Measurements from ENCODE around the gene INAFM2.
A peak's percentile ranks its signal among the peaks of the same experiment; 100 is the strongest.

The INAFM2 gene

DNA sequence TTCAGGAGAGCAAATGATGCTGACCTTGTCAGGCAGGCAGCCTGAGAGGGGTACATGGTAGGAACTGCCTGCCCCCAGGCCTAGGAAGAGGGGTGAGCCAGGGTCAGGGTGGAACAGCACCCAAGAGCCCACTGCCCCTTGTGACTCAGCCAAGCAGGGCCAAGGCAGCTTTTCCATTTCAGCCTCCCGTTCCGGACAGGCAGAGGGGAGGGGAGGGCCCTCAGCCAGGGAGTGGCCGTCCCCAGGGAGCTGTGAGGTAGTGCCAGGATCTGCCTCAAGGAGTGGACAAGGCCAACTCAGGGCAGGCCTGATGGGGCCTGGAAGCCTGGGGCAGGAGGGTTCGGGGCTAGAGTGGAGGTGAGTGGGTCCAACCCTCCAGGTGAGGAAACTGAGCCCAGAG is 35.5 kb upstream of the INAFM2 start:
- no peak for DNase-seq

DNA sequence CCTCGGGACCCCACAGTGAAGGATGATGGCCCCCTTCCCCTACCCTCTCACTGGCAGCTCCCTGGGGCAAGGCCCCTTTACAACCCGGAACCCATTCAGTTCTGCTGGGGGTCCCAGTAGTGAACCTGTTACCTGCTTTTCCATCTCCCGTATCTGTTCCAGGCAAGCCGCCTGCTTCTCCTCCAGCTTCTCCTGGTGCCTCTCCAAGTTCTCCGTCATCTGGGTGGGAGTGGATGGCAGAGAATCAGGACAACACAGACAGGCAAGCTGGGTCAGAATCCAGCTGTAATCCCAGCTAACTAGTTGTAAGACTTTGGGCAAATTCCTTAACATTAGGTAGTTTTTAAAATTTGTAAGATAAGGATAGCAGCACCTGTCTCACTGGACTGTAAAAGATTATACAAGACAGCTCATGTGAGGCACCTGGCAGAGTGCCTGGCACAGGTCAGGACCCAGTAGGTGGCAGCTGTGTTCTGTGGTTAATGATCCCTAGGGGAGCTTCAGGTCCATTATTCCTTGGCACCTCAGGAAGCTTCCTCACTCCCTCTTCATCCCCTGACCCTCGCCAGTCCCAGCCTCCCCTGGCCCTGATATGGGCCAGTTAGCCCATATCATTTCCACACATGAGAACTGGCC is 34.2 kb upstream of the INAFM2 start:
- DNase-seq, result no peak

DNA sequence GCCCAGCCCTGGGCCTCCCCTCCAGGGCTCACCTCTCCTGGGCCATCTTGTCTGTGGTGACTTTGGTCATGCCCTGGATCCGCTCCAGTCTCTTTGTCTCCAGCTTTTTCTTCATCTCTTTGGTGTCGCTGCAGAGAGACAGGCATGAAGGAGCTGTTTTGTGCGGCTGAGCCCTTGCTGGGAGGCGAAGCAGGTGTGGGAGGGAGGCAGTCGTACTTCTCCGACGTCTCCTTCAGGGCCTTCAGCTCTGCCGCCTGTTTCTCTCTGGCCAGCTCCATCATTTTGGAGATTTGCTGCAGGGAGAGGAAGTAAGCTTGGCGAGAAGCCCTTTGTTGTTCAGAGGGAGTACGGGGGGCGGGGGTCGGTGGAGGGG is 33.0 kb upstream of the INAFM2 start:
- DNase-seq, result no peak

DNA sequence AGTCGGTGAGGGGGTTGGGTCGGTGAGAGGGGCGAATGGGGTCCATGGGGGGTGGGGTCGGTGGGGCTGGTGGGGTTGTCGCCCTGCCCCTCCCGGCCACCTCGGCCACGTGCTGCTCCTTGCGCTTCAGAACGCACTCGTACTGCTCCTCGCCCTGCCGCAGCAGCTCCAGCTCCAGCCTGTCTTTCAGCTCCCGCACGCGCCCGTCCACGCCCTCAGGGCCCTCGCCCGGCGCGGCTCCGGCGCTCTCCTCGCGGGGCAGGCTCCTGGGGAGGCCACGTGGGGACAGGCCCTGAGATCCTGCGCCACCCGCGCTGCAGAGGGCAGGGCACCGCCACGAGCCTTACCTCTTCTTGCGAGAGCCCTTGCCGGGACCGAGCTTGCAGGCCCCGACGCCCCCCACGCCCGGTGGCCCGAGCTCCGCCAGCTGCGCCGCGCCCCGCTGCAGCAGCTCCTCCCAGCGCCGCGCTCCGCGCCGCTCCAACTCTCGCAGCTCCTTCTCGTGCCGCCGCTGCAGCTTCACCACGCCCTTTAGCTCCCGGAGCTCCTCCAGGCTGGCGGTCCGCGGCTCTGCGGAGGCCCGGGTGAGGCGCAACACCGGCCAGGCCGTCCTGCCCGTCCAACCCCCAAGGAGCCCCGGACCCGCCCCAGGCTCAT is 32.4 kb upstream of the INAFM2 start:
- no peak for DNase-seq

DNA sequence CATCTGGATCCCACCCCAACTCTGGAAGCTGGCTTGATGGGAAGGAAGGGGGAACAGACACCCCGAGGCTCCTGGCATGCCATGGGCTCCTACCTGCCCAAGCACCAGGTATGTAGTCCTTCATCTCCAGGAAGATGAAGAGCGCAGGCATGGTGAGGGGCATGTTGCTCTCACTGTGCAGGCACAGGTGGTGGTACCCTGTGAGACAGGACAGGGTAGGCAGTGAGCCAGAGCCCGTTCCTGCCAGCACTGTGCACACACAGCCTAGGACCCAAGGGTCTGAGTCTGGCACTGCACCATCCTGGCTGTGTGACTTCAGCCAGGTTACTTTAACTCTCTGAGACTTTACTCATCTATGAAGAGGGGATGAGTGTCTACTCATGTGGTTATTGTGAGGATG is 31.2 kb upstream of the INAFM2 start:
- no peak for DNase-seq

DNA sequence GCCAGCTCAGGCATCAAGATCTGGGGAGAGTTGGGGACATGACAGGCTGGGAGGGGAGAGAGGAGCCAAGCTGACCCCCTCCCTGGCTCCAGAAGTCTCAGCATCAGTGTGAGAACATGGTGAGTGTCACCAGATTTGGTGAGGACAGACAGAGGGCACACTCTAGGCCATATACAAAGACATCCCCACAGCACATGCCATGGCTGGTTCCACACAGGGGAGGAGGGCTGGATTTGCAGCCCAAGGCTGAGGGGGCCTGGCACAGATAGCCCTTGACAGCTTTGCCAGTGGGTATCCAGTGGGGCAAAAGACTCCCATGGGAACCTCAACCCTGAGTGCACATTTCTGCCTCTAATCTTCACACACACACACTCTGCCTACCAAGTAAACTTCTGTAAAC is 30.5 kb upstream of the INAFM2 start:
- DNase-seq, result no peak

DNA sequence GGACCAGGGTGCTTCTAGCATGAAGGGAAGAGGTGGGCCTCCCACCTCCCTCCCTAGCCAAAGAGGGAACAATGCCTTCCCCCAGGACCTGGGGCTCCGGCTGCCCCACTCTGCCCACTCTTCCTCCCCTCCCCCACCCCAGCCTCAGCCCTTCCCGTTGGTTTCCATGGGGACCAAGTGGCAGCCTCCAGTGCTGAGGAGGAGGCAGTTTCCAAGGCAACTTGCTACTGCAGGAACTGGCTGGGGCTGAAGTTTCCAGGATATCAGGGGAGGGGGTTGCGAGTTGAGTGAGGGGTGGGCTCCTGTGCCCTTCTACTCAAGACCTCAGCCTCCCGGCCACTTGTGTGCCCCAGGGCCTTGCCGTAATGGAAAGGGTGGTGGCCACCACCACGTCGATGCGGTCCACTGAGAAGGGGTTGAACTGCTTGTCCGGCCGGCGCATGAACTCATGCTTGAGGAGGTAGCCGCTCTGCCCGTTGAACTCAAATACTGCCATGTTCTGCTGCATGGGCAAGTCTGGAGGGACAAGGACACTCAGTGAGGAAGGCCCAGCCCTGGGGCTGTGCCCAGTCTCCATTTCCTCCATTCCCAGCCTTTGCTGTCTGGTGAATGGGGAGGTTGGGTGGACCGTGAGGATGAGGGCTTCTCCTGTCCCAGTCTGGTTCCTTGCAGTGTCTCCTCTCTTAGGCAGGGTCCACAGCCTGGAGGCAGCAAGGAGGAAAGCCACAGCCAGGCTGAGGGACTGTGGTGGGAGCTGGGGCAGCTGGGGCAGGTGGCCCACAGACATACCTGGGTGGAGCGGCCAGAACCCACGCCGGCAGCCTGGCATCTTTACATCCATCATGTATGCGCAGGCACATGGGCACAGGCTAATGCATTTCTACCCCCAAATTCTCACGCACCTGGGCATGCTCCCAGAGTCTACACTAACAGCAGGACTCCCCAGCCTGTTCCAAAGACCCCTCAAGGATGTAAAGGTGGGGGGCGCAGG is 29.3 kb upstream of the INAFM2 start:
- DNase-seq, result no peak

DNA sequence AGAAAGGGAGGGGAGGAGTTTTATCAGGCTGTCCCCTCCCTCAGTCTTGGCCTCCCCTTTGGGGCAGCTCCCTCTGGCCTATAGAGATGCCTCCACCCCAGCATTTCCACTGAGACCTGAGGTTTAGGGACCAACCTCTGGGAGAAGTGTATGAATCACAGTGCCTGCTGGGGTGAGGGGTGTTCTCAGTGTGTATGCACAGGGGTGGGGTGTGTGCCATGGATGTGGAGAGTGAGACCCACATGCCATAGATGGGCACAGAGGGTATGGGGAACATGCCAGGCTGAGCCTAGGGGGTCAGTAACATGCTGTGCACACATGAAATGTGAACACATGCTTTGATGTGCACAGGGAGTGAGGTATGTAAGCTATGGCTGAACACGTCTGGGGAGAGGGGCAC is 28.2 kb upstream of the INAFM2 start:
- no peak for DNase-seq

DNA sequence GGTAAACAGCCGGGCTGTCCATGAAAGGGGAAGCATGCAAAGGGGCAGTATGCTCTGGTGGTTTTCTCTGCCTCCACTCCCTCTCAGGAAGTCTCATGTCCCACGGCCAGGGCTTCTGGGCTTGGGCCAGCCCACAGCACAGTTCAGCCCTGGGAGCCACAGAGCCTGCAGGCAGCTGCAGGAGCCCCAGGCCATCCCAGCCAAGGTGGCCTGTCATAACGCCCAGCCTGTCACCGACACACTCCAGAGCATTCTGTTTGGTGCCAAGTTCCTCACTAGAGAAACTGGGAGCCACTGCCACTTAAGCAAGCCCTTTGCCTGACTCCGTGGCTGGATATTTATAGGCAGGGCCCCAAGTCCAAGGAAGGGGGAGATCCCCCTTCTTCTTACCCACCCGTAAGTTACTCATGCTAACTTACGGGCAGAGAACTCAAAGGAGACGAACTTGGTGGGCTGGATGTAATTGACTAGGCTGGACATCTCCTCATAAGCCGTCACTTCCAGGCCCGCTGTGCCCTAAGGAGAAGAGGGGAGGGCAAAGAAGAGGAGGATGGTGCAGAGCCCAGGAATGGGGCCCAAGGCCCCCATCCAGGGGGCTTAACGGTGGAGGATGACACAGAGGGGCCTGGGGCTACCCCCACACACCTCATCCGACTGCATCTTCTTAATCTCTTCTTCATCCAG is 27.5 kb upstream of the INAFM2 start:
- DNase-seq, result no peak

DNA sequence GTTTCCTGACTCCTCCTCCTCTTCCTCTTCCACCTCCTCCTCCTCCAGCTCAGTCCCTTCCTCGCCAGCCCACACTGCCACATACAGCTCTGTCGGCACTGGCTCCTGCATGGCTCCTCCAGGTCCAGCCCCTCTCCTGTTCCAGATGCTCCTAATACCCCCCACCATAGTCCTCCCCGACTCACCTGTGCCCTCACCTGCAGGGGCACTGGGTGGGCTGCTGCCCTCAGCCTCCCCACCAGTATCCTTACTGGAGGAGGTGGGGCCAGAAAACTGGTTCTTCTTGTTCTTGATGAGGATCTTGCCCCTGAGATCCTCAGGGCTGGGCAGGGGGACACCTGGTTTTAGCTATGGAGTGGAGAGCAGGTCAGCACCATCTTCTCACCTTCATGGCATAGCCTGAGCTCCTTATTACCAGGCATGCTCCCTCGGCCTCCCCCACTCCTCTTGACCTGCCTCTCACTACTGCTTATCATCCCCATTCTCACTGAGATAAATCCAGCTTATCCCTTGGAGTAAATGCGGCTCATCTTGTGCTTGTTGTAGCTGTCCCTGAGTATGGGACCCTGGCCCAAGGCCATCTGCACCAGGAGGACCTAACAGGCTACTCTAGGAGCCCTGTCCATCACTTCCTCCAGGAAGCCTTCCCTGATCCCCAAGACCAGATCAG is 26.8 kb upstream of the INAFM2 start:
- no peak for DNase-seq

DNA sequence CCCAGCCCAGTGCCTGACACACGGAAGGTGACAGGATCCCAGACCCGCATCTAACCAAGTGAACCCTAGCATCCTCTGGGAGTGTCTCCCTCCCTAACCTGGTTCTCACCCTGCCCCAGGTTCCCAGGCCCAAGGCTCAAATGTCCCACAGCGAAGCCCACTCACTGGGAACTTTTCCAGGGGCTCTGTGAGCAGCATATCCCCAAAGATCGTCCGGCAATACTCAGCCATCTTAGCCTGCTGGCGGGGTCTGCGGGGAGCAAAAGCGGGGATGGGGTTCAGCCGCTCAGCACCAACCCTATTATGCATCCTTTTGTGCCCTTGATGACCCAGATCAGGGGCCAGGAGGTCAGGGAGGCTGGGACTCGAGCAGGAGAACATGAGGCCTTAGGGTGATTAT is 26.1 kb upstream of the INAFM2 start:
- DNase-seq, result no peak

DNA sequence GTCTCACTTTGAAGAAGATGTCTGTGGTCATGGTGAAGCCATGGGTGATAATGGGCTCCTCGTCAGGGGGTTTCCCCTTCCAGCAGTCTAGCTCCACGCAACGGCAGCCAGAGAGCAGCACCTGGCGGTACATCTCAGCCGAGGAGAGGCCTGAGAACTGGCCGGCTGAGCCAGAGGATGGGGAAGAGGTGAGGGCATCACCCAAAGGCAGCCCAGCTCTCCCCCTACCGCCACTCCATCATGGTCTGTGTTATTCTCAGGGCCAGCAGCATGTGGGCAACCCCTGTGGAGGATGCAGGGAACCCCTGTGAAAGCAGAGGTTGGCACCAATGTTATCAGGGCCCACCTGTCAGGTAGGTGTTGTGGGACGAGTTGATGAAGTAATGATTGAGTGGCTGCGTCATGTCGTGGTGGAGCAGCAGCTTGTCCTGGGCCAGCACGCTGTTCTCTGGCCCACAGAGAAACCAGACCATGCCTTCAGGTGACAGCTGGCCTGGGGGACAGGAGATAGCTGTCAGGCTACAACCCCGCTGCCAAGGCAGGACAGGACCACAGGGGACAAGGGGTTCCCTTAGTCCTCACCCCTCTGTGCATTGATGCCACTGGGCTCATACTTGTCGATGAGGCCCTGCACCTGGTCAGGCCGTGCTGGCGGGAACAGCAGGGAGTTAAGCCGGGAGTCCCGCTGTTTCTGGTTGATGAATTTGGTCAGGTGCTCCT is 25.1 kb upstream of the INAFM2 start:
- DNase-seq, result no peak

DNA sequence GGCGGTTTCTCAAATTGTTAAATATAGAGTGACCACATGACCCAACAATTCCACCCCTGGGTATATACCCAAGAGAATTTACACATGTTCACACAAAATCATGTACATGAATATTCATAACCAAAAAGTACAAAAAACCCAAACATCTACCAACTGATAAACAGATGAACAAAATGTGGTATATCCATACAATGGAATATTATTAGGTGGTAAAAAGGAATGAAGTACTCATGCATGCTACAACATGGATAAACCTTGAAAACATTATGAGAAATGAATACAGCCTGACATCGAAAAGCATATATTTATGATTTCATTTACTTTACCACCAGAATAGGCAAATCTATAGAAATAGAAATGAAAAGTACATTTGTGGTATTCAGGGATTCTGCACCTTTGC is 23.1 kb upstream of the INAFM2 start:
- no peak for DNase-seq

DNA sequence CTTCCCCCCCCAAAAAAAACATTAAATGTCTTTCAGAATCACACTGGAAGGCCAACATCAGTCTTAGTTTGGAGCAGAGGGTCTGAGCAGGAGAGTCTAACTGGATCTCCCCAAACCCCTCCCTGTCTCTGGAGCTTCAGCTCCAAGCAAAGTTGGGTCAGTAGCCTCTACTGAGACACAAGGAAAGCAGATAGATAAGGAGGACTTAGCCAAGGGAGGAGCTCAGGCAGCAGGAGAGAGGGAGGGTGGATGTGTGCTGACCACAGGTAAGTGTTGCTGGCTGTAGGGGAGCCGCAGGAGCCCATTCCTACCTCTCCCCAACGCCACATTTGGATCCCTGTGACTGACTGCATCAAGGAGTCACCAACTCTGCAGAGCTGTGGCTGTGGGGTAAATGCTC is 22.7 kb upstream of the INAFM2 start:
- DNase-seq, result no peak

DNA sequence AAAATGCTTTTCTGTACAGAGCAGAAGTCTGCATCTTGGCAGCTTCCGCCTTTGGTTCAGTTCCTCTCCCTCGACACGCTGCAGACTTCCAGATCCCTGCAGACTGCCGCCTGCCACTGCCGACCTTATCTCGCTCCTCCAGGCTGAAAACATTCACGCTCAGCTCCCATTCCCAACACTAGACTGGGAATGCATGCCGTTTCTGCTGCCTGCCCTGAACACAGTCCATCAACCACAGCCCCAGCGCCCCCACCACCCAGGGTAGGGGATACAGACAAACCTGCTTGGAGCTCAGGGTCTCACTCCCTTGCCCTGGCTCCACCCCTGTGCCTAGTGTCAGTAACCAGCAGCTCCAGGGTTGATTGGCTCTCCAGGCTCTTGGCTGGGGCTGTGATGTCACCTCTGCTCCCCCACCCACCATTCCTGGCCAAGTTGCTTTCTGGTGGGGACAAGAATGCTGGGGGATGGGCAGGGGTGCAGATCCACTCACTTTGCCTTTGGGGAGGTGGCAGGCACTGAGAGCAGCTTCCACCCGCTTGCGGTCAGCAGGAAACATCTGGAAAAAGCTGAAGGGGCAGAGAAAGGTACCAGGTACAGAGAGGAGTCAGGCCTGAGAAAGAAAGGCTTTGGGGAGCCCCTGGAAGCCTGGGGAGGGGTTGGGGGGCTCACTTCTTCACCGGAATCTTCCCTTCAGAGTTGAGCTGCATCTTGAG is 21.9 kb upstream of the INAFM2 start:
- DNase-seq, result no peak

DNA sequence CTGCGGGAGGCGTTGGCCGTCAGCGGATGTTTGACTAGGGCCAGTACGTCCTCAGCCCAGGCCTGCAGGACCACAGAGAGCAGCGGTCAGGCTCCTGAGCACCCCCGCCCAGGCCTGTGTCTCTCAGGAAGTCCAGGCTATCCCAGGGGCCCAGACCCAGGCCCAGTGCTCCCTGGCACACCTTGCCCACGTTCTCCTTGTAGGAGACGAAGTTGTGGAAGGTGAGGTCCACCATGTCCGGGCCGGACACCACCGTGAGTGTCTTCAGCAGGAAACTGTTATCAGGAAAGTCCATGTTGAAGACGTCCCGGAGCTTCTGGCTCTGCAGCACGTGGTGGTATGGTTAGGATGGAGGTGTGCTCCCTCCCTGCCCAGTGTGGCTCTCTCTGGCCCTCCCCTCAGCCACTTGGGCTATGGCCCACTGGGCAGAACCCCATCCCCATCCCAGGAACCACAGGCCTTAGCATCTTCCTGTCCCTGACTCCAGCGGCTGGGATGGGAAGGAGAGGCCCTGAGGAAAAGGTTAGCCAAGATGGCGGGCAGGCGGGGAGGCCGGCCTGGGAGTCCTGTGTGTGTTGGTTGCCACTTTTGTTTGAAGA is 21.1 kb upstream of the INAFM2 start:
- DNase-seq, result no peak

DNA sequence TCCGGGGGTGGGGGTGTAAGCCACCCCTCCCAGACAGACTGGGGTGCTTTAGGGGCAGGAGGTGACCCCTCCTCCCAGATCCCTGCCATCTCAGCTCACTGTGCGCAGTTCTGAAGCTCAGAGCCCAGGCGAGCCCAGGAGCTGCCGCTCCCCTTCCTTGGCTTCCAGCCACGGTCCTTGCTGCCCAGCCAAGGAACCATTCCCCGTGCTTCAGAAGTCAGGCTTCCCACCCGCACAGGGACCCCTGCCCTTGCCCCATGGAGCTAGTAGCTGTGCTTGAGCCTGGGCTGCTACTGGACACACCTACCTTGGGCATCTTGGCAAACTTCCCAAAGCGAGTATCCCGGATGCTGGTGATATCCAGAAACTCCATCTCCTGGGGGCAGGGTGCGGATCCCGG is 20.5 kb upstream of the INAFM2 start:
- DNase-seq, result no peak

DNA sequence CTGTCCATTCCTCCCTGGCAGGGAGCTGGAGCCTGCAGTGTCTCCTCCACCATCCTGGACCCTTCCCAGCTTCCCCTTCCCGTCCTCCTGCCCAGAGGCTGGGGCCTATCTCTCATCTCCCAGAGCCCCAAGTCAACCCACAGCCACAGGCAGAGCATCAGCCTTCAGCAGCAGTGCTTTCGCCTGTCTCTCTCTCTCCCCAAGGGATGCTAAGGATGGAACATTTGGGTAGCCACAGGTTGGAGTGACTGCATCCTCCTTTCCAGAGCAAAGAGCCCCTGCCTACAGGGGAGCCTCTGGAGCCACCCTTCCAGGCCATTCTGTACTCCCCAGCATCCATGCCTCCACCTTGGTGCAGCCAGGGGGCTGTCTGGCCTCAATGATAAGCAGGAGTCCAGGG is 19.9 kb upstream of the INAFM2 start:
- DNase-seq, result no peak

DNA sequence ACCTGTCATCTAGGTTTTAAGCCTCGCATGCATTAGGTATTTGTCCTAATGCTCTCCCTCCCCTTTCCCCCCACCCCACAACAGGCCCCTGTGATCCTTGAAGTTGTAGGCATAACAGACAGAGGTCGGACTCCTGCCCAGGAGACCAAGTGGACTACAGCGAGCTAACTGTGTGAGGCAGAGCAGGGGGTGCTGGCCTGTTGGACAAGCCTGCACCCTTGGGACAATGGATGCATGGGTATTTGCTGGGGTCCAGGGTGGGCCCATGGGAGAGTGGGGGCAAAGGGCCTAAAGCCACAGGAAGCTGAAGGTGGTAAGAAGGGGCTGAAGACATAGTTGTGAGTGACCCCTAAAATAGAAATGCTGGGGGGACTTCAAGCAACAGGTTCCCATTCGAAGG is 18.2 kb upstream of the INAFM2 start:
- no peak for DNase-seq

DNA sequence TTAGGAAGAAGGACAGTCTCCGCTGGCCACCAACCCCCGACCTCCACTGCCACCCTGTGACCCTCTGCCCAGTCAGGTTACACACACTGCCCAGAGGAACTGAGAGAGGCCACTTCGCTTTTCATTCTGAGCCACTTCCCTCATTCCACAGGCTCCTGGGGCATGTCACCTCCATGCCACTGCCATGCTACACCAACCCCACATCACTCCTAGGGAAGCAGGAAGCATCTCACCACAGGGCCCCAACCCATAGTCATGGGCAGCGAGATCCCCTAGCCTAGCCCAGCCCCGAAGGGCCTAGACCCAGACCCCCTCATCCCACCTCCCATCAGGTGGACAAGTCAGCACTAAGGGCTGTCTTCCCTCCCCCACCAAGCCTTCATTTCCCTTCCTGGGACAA is 17.1 kb upstream of the INAFM2 start:
- DNase-seq, result no peak

DNA sequence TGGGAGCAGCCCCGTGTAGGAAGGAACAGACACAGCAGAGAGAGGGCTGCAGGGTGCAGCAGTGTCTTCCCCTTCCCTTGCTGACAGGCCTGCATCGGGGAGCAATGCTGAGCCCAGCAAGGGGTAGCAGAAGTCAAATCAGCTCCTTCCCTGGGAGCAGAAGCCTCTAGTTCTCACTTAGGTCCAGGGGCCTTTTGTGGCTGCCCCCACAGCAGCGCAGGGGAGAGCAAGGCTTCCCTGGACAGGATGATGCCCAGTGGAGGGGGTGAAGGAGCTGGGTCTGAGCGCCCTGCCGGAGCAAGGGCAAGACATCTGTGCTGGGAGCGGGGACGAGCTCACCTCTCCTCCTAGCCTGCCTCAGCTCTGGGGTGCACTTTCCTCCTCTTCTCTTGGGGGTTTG is 16.6 kb upstream of the INAFM2 start:
- DNase-seq, result peak; percentile 44 to 48
